Kidney (tissue), 14 donors: ENCODE data around the gene PFKL. TPM values are rescaled to one million over a fixed set of nuclear protein-coding genes. Genes with fewer than 3 reads are reported as not detected.

Experiments
- DNase-seq, 5 donors: peaks; one replicate each; pipeline ENCODE4 v3.0.0-alpha.2; 2013 to 2020
- FAIRE-seq: peaks from 2 replicates; lab custom pipeline; 2012; peaks lifted over from hg19 to GRCh38; lab: Jason Lieb, UNC
- H3K27ac ChIP-seq, 2 donors: one replicate each; pipeline ENCODE4 v1.7.0; 2013; ENCODE audit warnings: low read depth in 2 of 2, low read length in 2 of 2, inconsistent platforms in 1 of 2
- H3K27me3 ChIP-seq: one replicate; pipeline ENCODE4 v1.7.1; 2013; ENCODE audit warnings: low read length, inconsistent platforms; ENCODE audit not compliant: control insufficient read depth, insufficient read depth
- H3K36me3 ChIP-seq, 3 donors: one replicate each; pipeline versions ENCODE4 v1.7.0 to v1.7.1; 2013; ENCODE audit warnings: low read length in 3 of 3, control low read depth in 1 of 3, inconsistent platforms in 1 of 3; ENCODE audit not compliant: insufficient read depth in 3 of 3, control insufficient read depth in 2 of 3
- H3K4me1 ChIP-seq, 3 donors: one replicate each; pipeline versions ENCODE4 v1.7.0 to v1.7.1; 2013; ENCODE audit warnings: low read length in 3 of 3, inconsistent platforms in 1 of 3, low read depth in 1 of 3; ENCODE audit not compliant: control insufficient read depth in 2 of 3, insufficient read depth in 2 of 3
- H3K4me3 ChIP-seq, 3 donors: one replicate each; pipeline versions ENCODE4 v1.7.0 to v1.8.1; 2013; ENCODE audit warnings: low read length in 3 of 3, control low read depth in 1 of 3, inconsistent platforms in 1 of 3
- H3K9ac ChIP-seq, 3 donors: one replicate each; pipeline versions ENCODE4 v1.7.0 to v1.7.1; 2013; ENCODE audit warnings: low read length in 3 of 3, control low read depth in 1 of 3, inconsistent platforms in 1 of 3
- H3K9me3 ChIP-seq, 3 donors: one replicate each; pipeline versions ENCODE4 v1.7.0 to v1.7.1; 2013; ENCODE audit warnings: low read length in 3 of 3, control low read depth in 1 of 3, inconsistent platforms in 1 of 3; ENCODE audit not compliant: control insufficient read depth in 2 of 3, insufficient read depth in 1 of 3
- intact Hi-C: fragments of 100-400 bp; cut with DNase I; formaldehyde crosslinking; loops from one replicate; pipeline ENCODE4 v1.11.1; 2022
- polyA plus RNA-seq: library from polyadenylated mRNA; stranded (reverse); fragments of 350-450 nt; fragmentation: Illumina TruSeq; extraction: RNeasy Lipid Tissue Mini Kit (QIAGEN cat#74804); gene quantifications from one replicate; pipeline ENCODE4 v1.2.3, GENCODE V29; 2014; ENCODE audit warnings: low read depth, low replicate concordance; ENCODE audit not compliant: insufficient read depth
- total RNA-seq: library from RNA; stranded (reverse); fragmentation: NEBNext Ultra II Directional; extraction: Animal tissue kit (Norgen Biotek cat#: 25700); gene quantifications from one replicate; pipeline ENCODE4 v1.2.1, GENCODE V29; 2021
- TF ChIP-seq, protein P1 (sequence below): IDR thresholded peaks from 3 replicates; pipeline ENCODE4 v1.5.1; 2012; ENCODE audit warnings: mild to moderate bottlenecking, moderate library complexity, borderline replicate concordance; ENCODE audit not compliant: insufficient read depth; ENCODE audit errors: extremely low read depth
- donor health status: control.
- donor health status: control.
- donor health status: control.
- donor health status: control.
- donor health status: control.
- donor health status: DM: yes; HTN: yes; CAD: no.
- donor health status: Normal renal cell carcinoma (clear cell type).

Gene PFKL
- total and polyA plus RNA-seq, 2 donors from 2014 or later = 155 to 197 TPM

DNA sequence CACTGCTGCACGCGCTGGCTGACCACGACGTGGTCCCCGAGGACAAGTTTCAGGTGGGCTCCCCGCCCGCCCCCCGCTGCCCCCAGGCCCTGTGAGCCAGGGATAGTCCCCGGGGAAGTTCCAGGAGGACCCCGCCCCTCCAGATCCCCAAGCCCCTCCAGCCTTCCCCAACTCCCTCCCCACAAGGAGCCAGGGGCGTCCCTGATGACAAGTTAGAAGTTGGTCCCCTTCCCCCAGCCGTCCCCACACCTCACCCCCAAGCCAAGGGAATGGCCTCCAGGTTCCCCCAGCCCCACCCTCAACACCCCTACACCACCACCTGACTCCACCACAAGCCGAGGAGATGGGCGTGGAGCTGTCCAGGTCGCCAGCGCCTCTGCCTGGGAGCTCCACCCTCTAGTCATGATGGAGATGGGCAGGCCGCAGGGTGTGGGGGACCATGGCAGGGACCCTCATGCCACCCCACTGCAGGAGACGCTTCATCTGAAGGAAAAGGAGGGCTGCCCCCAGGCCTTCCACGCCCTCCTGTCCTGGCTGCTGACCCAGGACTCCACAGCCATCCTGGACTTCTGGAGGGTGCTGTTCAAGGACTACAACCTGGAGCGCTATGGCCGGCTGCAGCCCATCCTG, 13.7 kb upstream of the PFKL start:
- intact Hi-C loops = no loop called here
- TF ChIP-seq, protein P1, sequence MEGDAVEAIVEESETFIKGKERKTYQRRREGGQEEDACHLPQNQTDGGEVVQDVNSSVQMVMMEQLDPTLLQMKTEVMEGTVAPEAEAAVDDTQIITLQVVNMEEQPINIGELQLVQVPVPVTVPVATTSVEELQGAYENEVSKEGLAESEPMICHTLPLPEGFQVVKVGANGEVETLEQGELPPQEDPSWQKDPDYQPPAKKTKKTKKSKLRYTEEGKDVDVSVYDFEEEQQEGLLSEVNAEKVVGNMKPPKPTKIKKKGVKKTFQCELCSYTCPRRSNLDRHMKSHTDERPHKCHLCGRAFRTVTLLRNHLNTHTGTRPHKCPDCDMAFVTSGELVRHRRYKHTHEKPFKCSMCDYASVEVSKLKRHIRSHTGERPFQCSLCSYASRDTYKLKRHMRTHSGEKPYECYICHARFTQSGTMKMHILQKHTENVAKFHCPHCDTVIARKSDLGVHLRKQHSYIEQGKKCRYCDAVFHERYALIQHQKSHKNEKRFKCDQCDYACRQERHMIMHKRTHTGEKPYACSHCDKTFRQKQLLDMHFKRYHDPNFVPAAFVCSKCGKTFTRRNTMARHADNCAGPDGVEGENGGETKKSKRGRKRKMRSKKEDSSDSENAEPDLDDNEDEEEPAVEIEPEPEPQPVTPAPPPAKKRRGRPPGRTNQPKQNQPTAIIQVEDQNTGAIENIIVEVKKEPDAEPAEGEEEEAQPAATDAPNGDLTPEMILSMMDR = no peak

DNA sequence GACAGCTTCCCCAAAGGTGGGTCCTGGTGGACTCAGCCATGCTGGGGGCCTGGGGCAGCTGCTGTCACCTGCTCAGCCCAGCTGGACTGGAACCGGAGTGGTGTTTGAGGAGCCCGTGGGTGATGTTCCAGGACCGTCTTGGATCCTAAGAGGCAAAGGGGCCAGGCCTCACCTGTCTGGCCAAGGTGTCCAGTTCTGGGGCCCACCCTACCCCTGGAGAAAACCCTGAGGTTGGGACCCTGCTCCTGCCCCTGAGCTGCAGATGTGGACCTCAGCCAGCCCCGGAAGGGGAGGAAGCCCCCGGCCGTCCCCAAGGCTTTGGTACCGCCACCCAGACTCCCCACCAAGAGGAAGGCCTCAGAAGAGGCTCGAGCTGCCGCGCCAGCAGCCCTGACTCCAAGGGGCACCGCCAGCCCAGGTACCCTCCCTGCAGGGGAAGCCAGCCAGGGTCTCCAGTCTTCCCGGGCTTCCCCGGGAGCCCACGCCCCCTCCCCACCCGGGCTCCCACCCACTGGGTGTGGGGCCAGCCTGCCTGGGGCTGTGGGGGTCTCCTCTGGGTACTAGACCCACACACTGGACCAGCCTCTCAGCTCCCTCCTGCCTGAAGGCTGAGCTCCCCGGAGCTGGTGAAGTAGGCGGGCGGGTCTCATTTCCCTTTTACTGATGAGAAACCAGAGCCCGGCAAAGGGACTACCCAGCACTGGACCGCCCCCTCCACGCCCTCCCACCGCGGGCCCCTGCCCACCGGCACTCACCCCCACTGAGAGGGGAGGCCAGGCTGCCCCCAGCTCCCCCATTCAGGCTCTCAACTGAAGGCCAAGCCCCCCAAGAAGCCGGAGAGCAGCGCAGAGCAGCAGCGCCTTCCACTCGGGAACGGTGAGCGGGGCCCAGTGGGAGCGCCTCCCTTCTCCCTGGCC, 12.9 kb upstream of the PFKL start:
- H3K9me3 ChIP-seq = no peaks in the 10 kb centered on the region
- no peak overlapping the region for H3K9ac ChIP-seq
- no peaks in the 10 kb centered on the region for H3K4me1 ChIP-seq
- no peak overlapping the region for H3K27ac ChIP-seq
- H3K27me3 ChIP-seq = no peaks in the 10 kb centered on the region
- TF ChIP-seq, protein P1 = no peak
- H3K36me3 ChIP-seq = no peaks in the 10 kb centered on the region
- intact Hi-C loops = no loop called here
- DNase-seq = peak in 1 of 5 donors; percentile 74
- FAIRE-seq = no peak
- H3K4me3 ChIP-seq = no peak overlapping the region

More for the DNA sequence above, 13.7 kb upstream of the PFKL start:
- H3K9ac ChIP-seq = no peak overlapping the region
- H3K36me3 ChIP-seq = no peaks in the 10 kb centered on the region
- DNase-seq (peak in 1 of 5 donors; percentile 66), FAIRE-seq (no peak)
- no peaks in the 10 kb centered on the region for H3K27me3 ChIP-seq
- no peak overlapping the region for H3K4me3 ChIP-seq
- no peaks in the 10 kb centered on the region for H3K9me3 ChIP-seq
- H3K27ac ChIP-seq = no peak overlapping the region
- no peaks in the 10 kb centered on the region for H3K4me1 ChIP-seq

DNA sequence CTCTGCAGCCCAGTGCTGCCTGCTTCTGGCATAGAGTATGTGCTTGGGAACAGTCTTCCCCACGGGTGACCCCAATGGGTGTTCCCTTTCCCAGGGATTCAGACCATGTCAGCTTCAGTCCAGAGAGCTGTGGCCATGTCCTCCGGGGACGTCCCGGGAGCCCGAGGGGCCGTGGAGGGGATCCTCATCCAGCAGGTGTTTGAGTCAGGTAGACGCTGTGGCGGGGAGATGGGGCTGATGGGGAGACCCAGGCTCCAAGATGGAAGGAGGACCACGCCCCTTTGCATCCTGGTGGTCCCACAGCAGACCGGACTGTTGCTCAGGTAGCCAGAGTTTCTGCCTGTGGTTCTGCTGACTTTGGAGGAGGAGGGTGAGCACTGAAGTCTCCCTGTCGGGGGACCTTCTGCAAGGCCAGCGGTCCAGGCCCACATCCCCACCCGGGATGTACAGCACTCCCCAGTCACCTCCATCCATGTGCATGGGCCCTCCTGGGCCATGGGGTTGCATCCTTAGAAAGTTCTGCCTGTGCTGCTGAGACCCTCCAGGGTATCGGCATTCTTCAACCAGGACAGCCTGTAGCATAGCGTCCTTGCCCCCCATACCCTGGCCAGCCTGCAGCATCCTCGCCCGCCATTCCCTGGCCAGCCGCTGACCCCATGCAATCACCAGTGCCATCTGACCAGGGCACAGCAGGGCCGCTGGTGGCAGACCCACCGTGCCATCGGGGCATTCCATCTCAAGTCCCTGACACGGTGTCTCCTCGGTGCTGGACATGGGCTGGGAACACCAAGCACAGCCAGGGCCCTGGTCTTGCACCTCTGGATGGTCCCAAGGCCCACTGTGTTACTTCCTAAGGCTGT, 11.4 kb upstream of the PFKL start:
- Histone ChIP-seq H3K27ac (no peak overlapping the region), H3K9me3 (no peaks in the 10 kb centered on the region), H3K9ac (no peak overlapping the region), H3K27me3 (no peaks in the 10 kb centered on the region), H3K36me3 (no peaks in the 10 kb centered on the region), H3K4me1 (no peaks in the 10 kb centered on the region), H3K4me3 (no peak overlapping the region)
- DNase-seq = peak in 1 of 5 donors; percentile 61
- TF ChIP-seq, protein P1 = no peak
- no peak for FAIRE-seq
- intact Hi-C loops = no loop called here
